HG03280 (cell line): Measurements from ENCODE around the gene CNOT11.
"Not testable (repeated sequence)": the region's sequence is repeated elsewhere in the genome, so short reads cannot be mapped to it uniquely, and the experiment has no call there.

ENCODE experiments used
- ATAC-seq: cut with Tn5 transposase; IDR thresholded peaks from one replicate; pipeline ENCODE4 v1.9.1; 2021; ENCODE audit warnings: mild to moderate bottlenecking, moderate library complexity; ENCODE audit not compliant: unreplicated experiment

CNOT11 gene

DNA sequence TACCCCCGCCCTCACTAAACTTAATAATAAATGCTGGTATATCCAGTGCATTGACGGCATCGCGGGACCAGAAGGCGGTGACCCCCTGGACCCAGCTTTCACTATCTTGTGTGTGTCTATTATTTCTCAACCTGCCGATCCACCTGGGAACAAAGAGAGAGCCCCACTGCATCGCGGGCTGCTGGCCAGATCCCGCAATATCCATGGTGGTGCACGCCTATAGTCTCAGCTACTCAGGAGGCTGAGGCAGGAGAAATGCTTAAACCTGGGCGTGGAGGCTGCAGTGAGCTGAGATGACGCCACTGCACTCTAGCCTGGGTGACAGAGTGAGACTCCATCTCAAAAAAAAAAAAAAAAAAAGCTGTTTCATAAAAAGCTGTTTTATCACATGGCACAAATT is 7.8 kb upstream of the CNOT11 start:
- not testable (repeated sequence) for ATAC-seq

DNA sequence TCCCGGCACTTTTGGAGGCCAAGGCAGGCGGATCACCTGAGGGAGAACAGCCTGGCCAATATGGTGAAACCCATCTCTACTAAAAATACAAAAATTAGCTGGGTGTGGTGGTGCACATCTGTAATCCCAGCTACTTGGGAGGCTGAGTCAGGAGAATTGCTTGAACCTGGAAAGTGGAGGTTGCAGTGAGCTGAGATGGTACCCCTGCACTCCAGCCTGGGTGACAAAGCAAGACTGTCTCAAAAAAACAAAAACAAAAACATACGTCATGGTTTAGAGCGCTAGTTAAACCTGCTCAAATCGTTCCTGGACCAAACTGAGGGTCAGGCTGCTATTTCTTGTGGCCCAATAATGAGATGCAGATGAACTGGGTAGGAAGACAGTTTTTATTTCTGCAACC is 7.2 kb upstream of the CNOT11 start:
- ATAC-seq: not testable (repeated sequence)

- not testable (repeated sequence) for ATAC-seq
Measured at GRCh38 chr2:101248756-101249155, 3.9 kb upstream of the CNOT11 start.

DNA sequence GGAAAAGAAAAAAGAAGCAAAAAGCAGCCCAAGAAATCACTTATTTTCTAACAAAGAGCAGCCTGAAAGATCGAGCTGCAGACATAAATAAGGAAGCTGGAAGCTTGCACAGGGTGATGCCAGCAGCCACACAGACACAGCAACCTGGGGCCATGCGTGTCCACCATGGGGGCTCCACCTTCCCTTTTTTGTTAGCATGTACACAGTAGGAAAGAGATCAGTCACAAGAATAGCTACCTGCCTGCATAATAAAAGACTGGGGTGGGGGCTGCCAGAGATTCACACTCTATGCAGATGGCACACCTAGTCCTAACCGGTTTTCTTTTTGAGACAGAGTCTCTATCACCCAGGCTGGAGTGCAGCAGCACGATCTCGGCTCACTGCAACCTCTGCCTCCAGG is 2.9 kb upstream of the CNOT11 start:
- no peak for ATAC-seq

DNA sequence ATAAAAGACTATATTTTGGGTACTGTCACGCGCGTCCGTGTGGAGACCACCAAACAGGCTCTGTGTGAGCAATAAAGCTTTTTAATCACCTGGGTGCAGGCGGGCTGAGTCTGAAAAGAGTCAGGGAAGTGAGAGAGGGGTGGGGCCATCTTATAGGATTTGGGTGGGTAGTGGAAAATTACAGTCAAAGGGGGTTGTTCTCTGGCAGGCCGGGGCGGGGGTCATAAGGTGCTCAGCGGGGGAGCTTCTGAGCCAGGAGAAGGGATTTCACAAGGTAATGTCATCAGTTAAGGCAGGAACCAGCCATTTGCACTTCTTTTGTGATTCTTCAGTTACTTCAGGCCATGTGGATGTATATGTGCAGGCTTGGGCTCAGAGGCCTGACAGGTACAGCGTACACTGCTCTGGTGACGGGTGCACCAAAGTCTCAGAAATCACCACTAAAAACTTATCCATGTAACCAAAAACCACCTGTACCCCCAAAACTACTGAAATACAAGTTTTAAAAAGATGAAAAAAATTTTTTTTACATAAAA is 1.4 kb upstream of the CNOT11 start:
- ATAC-seq: not testable (repeated sequence)

GRCh38 chr2:101251844-101252407 is 760 bp upstream of the CNOT11 start:
- peak; percentile 35 for ATAC-seq

- ATAC-seq: peak; percentile 57
Measured at GRCh38 chr2:101253013-101253702, 472 bp downstream of the CNOT11 start.

DNA sequence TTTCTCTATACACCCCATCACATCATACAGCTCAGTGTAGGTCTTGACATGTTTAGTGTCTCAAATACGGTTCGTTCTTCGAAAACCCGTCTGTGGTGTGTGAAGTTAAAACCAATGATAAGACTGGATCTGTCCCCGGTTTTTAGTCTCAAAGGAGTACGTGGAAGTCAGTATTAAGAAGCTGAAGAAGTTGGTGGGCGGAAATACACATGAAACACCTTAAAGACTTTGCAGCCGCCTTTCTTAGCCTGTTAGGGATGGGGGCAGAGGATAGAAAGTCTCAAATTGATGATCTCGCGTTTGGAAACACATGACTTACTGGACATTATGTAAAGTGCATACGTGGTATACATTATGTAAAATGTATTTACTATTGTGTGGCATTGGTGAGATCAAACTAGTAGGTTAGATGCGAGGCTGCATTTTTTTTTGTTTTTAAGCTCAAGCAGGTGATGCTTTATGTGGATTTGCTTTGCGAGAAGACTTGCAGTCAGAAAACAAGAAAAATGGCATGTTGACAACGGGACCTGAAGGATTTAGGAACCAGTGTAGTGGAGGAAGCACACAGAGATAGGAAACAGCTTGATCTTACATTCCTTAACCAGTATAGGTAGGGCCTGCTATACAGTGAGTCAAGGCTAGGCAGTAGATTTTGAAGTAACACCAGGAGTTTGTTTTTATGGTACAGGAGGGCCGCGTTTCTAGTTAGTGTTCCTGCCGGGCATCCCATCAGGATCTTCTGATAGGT is 1.2 kb downstream of the CNOT11 start:
- no peak for ATAC-seq

- no peak for ATAC-seq
Measured at GRCh38 chr2:101255501-101255900, 2.8 kb downstream of the CNOT11 start.

DNA sequence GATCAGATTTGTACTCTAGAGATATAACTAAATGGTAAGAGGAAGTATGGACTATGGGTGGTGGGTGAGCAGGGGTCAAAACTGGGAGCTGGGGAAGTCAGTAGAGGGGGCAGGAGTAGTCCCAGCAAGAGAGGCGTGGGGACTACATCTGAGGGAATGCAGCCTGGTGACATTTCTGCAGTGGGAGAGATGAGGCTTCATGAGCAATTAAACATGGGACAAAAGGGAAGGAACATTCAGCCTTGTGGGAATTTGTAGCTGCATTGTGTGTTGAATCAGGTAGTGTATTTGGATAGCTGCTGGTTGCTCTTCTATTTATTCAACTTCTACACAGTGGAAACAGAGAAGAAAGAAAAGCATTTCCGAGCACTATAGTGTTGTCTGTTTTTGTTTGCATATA is 3.6 kb downstream of the CNOT11 start:
- ATAC-seq: no peak

GRCh38 chr2:101258804-101259203 is 6.1 kb downstream of the CNOT11 start:
- no peak for ATAC-seq

DNA sequence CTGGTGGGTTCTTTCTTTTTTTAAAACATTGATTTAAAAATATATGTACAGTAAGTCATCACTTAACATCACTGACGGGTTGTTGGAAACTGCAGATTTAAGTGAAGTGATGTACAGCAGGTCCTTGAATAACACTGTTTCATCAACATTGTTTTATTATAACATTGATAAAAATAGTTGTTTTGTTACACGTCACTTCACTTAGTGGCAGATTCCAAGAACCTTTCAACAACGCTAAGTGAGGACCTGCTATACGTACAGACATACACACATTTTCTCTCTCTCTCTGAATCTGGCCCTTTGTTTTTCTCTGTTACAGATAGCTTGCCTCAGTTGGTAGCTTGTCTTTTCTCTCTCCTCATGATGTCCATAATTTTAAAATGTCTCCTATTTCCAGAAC is 9.5 kb downstream of the CNOT11 start:
- no peak for ATAC-seq

- no peak for ATAC-seq
Measured at GRCh38 chr2:101263377-101263800, 10.7 kb downstream of the CNOT11 start.

GRCh38 chr2:101264360-101264939 is 11.8 kb downstream of the CNOT11 start:
- no peak for ATAC-seq

GRCh38 chr2:101265893-101266499 is 13.3 kb downstream of the CNOT11 start:
- no peak for ATAC-seq

GRCh38 chr2:101267671-101268656 is 15.3 kb downstream of the CNOT11 start:
- ATAC-seq: no peak

DNA sequence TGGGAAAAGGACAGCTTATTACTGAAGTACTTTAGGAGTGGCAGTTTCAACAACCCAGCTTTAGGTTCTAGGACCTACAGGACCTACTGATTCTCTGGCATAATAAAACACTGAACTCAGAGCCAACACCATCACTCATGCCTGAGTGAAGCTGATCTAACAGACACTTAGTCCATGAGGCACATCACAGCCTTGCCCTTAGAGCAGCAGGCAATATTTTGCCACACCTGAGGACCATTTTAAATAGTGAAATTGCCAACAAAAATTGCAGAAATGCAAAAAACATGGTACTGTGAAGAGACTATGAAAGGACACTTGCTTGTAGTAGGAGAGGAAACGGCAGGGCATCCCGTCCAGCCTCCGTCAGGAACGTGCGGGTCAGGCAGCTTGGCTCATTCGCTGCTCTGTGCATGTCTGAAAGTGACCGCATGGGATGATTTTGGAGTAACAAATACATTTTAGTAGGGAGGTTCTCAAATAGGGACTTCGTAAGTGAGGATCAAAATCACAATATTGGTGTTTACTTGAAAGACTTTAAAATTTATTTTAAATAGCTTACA is 18.1 kb downstream of the CNOT11 start:
- ATAC-seq: no peak

DNA sequence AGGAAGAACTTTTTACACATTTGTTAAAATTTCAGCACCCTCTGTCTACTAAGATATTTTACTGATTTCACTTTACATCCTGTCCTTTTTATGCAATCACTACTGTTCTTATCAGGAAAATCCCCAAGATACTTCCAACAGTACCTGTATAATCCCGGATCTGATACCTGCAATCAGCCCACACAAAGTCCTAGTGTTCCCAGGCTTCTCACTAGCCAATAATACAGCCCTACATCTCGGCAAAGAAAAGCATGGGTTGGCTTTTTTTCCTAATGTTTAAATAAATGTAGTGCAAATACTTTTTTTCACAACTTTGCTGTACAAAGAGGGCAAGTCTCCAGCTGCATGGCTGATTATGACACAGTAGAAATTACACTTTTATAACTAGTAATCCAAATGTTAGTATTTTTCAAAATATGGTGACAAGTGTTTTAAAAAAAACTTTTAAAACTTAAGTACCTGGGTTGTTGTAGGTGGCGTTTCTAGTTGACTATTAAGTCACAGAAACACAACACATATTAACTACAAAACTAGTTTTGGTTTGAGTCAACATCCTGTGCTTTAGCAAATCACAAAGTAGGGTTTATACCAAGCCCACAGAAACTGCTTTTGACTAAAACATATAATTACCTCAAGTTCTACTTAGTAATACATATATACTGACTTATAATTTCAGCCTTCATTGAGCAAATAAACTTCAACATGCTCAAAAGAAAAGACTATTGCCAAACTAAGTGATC is 19.5 kb downstream of the CNOT11 start:
- peak; percentile 88 for ATAC-seq

GRCh38 chr2:101273056-101273455 is 20.4 kb downstream of the CNOT11 start:
- ATAC-seq: no peak
